OCI-LY1 (cell line): ENCODE data around the gene UBTD2.
A peak's percentile ranks its signal among the peaks of the same experiment; 100 is the strongest.

Source experiments
- H2AFZ ChIP-seq: fragments of 200-600 bp; sonication (generic), shearing (Covaris generic); 2 replicates; pipeline ENCODE4 v1.6.0; 2014; ENCODE audit warnings: antibody characterized with exemption, mild to moderate bottlenecking, low read length
- H3F3A ChIP-seq: fragments of 200-600 bp; sonication (generic), shearing (Covaris generic); 2 replicates; pipeline ENCODE4 v1.6.0; 2014; ENCODE audit warnings: mild to moderate bottlenecking, antibody characterized with exemption, low read length, moderate library complexity; ENCODE audit not compliant: insufficient read depth
- H3K27ac ChIP-seq: fragments of 200-600 bp; sonication (generic); 2 replicates; pipeline ENCODE4 v1.5.1; 2014; ENCODE audit warnings: low read length, mixed run types, mild to moderate bottlenecking, low read depth; ENCODE audit not compliant: poor library complexity, severe bottlenecking
- H3K27me3 ChIP-seq: fragments of 200-600 bp; sonication (generic); 2 replicates; pipeline ENCODE4 v1.6.0; 2014; ENCODE audit warnings: antibody characterized with exemption, mild to moderate bottlenecking, low read length, moderate library complexity; ENCODE audit not compliant: insufficient read depth
- H3K36me3 ChIP-seq: fragments of 200-600 bp; sonication (generic); 2 replicates; pipeline ENCODE4 v1.6.1; 2014; ENCODE audit warnings: mild to moderate bottlenecking, antibody characterized with exemption, low read length, moderate library complexity, mixed read lengths; ENCODE audit not compliant: insufficient read depth
- H3K4me1 ChIP-seq: fragments of 200-600 bp; sonication (generic); 2 replicates; pipeline ENCODE4 v1.5.1; 2014; ENCODE audit warnings: mild to moderate bottlenecking, low read length, moderate library complexity; ENCODE audit not compliant: insufficient read depth, severe bottlenecking
- H3K4me2 ChIP-seq: fragments of 200-600 bp; sonication (generic), shearing (Covaris generic); 2 replicates; pipeline ENCODE4 v1.6.1; 2014; ENCODE audit warnings: low read length
- H3K4me3 ChIP-seq: fragments of 200-600 bp; sonication (generic); 2 replicates; pipeline ENCODE4 v1.5.1; 2014; ENCODE audit warnings: low read length, low read depth, mild to moderate bottlenecking, mixed read lengths; ENCODE audit not compliant: poor library complexity, severe bottlenecking
- H3K79me2 ChIP-seq: fragments of 200-600 bp; shearing (Covaris generic); 2 replicates; pipeline ENCODE4 v1.6.1; 2016; ENCODE audit warnings: mixed run types, low read length, mixed read lengths; ENCODE audit not compliant: insufficient read depth
- H3K9ac ChIP-seq: fragments of 200-600 bp; sonication (generic), shearing (Covaris generic); 2 replicates; pipeline ENCODE4 v1.6.1; 2014; ENCODE audit warnings: mild to moderate bottlenecking, low read length, mixed read lengths
- H3K9me2 ChIP-seq: fragments of 200-600 bp; sonication (generic), shearing (Covaris generic); 2 replicates; pipeline ENCODE4 v1.6.1; 2014; ENCODE audit warnings: low read depth, mild to moderate bottlenecking, low read length, mixed read lengths
- H3K9me3 ChIP-seq: fragments of 200-600 bp; shearing (Covaris generic); 2 replicates; pipeline ENCODE4 v1.6.1; 2014; ENCODE audit warnings: low read length, mixed read lengths
- H4K20me1 ChIP-seq: fragments of 200-600 bp; sonication (generic), shearing (Covaris generic); 2 replicates; pipeline ENCODE4 v1.6.0; 2016; ENCODE audit warnings: mild to moderate bottlenecking, low read length; ENCODE audit not compliant: insufficient read depth
- CTCF ChIP-seq: fragments of 200-600 bp; sonication (generic), shearing (Covaris generic); IDR thresholded peaks from 2 replicates; pipeline ENCODE4 v1.5.1; 2017; ENCODE audit warnings: mild to moderate bottlenecking, antibody characterized with exemption, low read length, moderate library complexity, mixed read lengths
- EZH2 ChIP-seq: fragments of 200-600 bp; sonication (generic), shearing (Covaris generic); IDR thresholded peaks from 2 replicates; pipeline ENCODE4 v1.8.0; 2017; ENCODE audit warnings: borderline replicate concordance, mixed run types, mild to moderate bottlenecking, antibody characterized with exemption, low read length, moderate library complexity, mixed read lengths

The UBTD2 gene

GRCh38 chr5:172280929-172281328, 2.6 kb downstream of the UBTD2 start:
- H3K79me2 ChIP-seq = peaks cover 62% of the 10 kb centered on the region
- H3K27me3 ChIP-seq = no peaks in the 10 kb centered on the region
- H3F3A ChIP-seq = no peaks in the 10 kb centered on the region
- TF ChIP-seq EZH2 = no peak
- H3K36me3 ChIP-seq = peaks cover 19% of the 10 kb centered on the region
- H3K27ac ChIP-seq = peak overlapping the region; percentile 32
- H2AFZ ChIP-seq = no peak overlapping the region
- no peaks in the 10 kb centered on the region for H3K9me3 ChIP-seq
- no peaks in the 10 kb centered on the region for H4K20me1 ChIP-seq
- no peaks in the 10 kb centered on the region for H3K9me2 ChIP-seq
- H3K4me3 ChIP-seq = peak overlapping the region; percentile 74
- H3K9ac ChIP-seq = peak overlapping the region; percentile 75; the same call in 1 of the 2 replicates
- peak overlapping the region; percentile 81 for H3K4me2 ChIP-seq
- peaks cover 32% of the 10 kb centered on the region for H3K4me1 ChIP-seq

GRCh38 chr5:172280317-172280716, 3.2 kb downstream of the UBTD2 start:
- Histone ChIP-seq H2AFZ (no peak overlapping the region), H3F3A (no peaks in the 10 kb centered on the region), H4K20me1 (no peaks in the 10 kb centered on the region), H3K79me2 (peaks cover 67% of the 10 kb centered on the region), H3K9ac (no peak overlapping the region), H3K27ac (no peak overlapping the region), H3K4me2 (no peak overlapping the region), H3K9me3 (no peaks in the 10 kb centered on the region), H3K4me3 (no peak overlapping the region), H3K4me1 (peaks cover 34% of the 10 kb centered on the region), H3K9me2 (no peaks in the 10 kb centered on the region), H3K27me3 (no peaks in the 10 kb centered on the region), H3K36me3 (peaks cover 19% of the 10 kb centered on the region)
- TF ChIP-seq CTCF (no peak), EZH2 (no peak)

- Histone ChIP-seq H3K4me2 (no peak overlapping the region), H2AFZ (no peak overlapping the region), H3K27ac (no peak overlapping the region), H3K4me1 (peaks cover 36% of the 10 kb centered on the region), H3K9ac (no peak overlapping the region), H3K79me2 (peaks cover 77% of the 10 kb centered on the region), H3K4me3 (no peak overlapping the region), H3K36me3 (peaks cover 19% of the 10 kb centered on the region), H3K9me3 (no peaks in the 10 kb centered on the region), H3K27me3 (no peaks in the 10 kb centered on the region), H3K9me2 (no peaks in the 10 kb centered on the region), H3F3A (no peaks in the 10 kb centered on the region), H4K20me1 (no peaks in the 10 kb centered on the region)
- TF ChIP-seq CTCF = no peak
- TF ChIP-seq EZH2 = no peak
Observed at GRCh38 chr5:172278356-172278755, 5.2 kb downstream of the UBTD2 start.

- no peak for TF ChIP-seq EZH2
- TF ChIP-seq CTCF = no peak
- Histone ChIP-seq H3K9ac (no peak overlapping the region), H3K79me2 (peaks cover 68% of the 10 kb centered on the region), H3K27me3 (no peaks in the 10 kb centered on the region), H3K4me1 (peaks cover 42% of the 10 kb centered on the region), H3K9me3 (no peaks in the 10 kb centered on the region), H3K4me2 (no peak overlapping the region), H4K20me1 (no peaks in the 10 kb centered on the region), H3F3A (no peaks in the 10 kb centered on the region), H3K9me2 (no peaks in the 10 kb centered on the region), H3K27ac (peak overlapping the region; percentile 82), H2AFZ (no peak overlapping the region), H3K36me3 (peaks cover 19% of the 10 kb centered on the region), H3K4me3 (no peak overlapping the region)
Observed at GRCh38 chr5:172276214-172276613, 7.3 kb downstream of the UBTD2 start.
